HG03460 (cell line): ENCODE measurements around the gene PSMD10.

Experiments used
- ATAC-seq: cut with Tn5 transposase; IDR thresholded peaks from one replicate; pipeline ENCODE4 v1.9.1; 2021; ENCODE audit not compliant: unreplicated experiment

PSMD10 gene, protein sequence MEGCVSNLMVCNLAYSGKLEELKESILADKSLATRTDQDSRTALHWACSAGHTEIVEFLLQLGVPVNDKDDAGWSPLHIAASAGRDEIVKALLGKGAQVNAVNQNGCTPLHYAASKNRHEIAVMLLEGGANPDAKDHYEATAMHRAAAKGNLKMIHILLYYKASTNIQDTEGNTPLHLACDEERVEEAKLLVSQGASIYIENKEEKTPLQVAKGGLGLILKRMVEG

DNA sequence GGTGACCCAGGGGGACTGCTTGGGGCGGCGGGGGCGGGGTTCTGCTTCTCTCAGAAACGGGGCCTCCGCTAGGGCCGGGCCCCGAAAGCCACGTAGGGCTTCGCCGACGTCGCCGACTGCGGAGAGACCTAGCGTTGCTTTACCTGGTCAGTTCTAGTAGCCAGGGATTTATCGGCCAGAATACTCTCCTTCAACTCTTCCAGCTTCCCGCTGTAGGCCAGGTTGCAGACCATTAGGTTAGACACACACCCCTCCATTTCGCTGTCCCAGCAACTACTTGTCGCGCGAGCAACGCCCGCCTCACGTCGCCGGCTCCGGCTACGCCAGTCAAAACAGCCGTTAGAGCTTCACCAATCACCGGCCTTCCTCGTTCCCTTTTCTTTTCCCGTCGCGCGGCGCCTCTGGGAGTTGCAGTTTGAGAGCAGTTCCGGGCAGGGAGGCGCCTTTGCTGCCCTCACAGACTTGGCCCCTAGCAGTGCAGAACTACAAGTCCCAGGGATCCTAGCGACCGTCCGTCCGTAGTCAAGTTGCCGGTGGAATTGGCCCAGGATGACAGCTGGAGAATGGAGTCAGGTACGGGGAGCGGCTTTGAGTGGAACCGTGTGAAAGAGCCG, at the start of gene PSMD10, which contains the start of gene ATG4A:
Gene PSMD10, minus strand, starts transcription at position 279 of the 614 bp plus-strand sequence. Its CDS starts 22 bp downstream, at position 257.
Gene ATG4A, plus strand, starts transcription at position 515 of the 614 bp plus-strand sequence. Its CDS starts 49 bp downstream, at position 564.
- ATAC-seq, result peak; percentile 96

DNA sequence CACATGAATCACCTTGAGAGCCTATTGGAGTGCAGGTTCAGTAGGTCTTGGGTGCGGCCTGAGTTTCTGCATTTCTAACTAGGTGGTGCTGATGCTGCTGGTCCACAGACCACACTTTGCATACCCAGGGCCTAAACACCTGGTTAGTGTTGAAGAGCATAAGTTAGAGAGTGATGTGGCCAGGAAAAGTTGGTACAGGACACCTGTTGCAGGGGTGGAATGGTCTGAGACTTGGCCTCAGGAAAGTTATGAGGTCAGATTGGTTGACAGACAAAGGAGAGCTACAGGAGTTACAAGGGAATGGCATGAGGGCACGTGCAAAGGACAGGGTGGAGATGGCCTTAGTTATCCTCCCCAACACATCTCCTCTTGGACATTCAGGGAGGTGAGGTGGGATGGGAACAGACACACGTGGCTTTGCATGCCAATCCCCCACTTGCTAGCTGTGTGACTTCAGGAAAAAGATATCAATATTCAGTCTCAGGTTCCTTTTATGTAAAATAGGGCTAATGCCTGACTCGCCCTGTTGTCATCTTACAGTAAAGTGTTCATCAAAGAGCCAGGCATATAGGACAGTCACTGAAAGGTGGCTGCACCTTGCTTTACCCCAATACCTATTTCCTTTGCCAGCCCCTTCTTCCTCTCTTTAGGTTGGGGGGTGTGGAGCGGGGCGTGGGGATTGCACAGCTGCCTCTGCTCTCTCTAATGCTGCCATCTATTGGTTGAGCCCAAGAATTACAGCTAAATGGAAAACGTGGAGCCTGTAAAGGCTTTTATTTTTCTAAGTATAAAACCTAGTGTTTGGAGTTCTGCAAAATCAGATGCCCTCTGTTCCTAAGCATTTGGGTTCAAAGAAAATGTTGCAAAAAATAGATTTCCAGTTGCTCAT, 47.7 kb upstream of the PSMD10 start:
- no peak for ATAC-seq

DNA sequence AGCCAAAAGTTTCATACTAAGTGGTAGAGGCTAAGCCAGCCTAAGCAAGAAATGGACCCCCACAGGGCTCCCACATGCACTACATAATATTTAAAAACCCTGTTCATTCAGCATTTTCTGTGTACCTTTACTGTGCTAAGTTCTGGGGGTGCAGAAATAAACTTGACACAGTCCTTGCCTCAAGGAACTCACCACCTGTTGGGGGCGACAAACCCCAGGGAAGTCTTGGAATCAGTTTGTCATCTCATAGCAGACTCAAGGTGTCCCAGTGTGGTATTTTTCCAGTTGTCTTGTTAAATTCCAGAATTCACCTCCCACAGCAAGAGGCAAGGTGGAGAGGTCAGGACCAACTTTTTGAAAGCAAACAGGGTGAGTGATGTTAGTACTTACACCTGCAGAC, 43.4 kb upstream of the PSMD10 start:
- no peak for ATAC-seq

DNA sequence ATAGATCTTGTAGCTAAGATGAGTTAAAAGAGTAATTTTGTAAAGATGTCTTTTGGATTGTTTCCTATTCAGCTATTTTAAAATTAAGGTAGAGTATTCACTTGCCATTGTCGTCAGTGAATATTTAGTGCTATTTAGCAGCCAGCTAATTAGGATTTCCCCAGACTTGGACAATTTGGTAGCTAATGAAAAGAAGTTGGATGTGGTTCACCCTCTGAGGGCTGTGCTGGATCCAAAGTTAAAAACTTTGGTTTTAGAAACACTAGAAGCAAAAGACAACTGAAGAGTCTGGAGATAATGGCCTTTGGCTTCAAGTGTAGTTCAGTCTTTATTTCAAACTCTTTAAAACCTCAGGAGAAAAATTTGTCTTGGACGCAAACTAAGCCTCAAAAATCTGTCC, 41.5 kb upstream of the PSMD10 start:
- no peak for ATAC-seq

DNA sequence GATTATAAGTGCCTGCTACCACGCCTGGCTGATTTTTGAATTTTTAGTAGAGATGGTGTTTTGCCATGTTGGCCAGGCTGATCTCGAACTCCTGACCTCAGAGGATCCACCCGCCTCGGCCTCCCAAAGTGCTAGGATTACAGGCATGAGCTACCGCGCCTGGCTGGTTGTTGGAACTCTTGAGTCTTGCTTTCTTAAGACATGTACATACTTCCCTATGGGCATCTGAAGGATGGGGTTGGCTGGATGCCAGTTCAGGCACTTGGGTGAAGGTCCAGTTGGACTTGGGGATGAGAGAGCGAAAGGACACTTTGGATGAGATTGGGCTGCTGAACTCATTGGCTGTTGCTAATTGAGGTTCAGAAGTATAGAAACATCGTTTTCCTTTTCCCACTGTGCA, 40.7 kb upstream of the PSMD10 start:
- ATAC-seq, result no peak

DNA sequence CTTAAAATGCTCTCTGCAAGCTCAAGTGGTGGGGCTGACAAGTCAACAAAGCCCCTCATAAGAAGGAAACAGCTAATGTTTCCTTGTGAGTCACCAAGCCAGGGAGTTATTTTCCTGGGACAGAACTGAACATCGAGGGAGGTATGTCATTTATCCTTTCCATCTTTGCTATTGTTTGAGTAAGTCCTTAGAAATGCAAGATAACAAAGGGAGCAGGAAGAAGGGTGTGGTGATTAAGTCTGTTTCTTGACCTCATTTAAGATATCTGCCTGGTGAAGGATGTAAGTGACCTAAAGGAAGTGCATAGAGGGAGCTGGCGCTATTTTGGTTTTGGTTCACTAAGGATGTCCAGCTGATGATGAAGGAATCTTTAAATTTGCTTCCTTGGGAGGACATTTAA, 40.1 kb upstream of the PSMD10 start:
- no peak for ATAC-seq

DNA sequence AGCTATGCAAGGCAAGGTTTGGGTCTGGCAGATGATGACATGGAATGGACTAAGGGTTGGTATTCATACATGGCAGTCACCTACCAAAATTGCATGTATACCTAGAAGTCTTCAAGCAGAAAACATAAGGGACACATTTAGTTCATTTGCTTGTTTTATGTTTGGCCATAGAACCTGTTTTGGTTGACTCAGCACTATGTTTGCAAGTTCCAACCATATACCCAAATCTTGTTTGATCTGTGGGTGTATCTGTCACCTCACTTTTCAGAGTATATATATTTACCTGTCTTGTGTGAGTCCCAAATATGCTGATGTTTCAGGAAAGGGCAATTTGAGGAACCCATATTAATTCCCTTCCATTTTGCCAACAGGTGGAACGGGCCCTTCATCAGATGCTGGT, 39.5 kb upstream of the PSMD10 start:
- no peak for ATAC-seq

DNA sequence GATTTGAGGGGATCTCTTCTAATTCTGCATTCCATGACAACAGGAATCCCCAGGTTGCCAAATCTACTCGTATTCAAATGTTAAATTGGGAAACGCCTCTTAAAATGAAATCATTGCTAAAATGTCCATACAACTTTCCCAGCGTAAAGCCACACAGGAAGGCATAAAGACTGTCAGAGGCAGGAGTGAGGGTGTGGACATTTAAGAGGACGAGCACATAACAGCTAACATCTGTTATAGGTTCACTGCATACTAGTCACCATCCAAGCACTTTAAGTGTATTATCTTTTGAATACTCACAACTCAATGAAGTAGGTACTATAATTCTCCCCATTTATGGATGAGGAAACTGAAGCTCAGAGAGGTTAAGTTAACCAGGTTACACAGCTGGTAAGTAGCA, 35.8 kb upstream of the PSMD10 start:
- no peak for ATAC-seq

DNA sequence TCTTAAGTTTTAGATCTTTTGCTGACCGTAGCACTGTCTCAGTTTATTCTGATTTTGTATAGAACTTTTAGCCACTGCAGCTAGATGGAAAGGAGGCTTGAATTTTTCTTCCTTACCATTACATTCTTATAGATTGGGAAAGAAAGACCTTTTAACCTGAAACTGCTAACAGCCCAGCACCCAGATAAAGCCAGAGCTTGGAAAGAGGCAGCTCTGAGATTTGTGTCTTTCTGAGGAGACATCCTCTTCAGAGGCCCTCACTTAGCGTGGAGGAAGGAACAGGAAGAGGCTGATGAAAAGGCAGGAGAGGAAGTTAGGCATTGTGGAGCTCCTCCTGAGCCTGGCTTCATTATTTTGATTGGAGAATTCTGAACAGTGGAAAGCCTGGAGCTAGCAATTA, 35.3 kb upstream of the PSMD10 start:
- ATAC-seq, result no peak

DNA sequence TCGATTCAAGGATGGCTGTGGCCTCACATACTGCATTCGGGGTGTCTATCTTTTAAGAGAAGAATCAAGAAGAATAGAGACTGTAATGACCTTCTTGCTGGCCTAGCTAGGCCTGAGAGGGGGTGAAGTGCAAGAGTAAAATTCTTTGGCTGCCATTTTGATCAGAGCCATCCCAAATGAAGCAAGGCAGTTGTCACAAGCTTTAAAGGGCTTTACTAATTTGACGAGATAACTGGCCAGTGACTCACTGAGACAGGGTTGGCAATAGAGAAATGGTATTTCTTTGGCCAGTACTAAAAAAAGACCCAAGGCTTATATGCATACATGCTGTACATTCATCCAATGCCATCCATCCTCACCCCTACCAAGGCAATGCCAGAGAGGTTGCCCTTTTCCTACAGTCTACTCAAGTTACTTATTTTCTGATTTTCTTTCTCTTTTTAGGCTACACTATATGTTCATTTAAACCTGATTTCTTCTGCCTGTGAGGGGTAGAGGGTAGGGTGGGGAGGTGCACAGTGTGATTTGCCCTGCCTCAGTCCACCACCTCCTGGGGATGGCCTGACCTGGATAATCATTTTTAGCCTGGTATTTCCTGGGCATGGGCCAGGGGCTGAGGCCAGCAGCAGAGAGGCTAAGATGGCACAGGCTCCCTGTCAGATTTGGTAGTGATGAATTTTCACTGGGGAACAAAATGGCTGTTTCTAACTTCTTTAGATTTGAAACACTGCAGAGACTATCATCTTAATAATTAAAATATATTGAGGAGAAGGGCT, 32.4 kb upstream of the PSMD10 start:
- ATAC-seq, result no peak

DNA sequence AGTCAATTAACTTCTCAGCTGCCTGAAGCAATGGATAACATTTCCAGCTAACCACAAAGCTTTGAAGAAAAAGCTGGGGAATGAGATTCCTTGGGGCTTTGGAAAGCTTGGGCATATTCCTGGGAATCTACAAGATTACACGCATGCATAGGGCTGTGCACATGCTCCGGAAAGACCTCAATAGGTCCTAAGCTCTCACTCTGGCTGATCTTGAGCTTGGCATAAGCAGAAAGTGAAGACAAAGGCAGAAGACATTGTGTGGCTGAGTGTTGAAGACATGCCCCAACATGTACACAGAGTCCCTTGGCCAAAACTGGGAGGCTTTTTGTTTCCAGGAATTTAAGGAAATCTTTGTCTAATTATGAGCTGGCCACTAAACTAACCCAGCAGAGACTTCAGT, 31.4 kb upstream of the PSMD10 start:
- no peak for ATAC-seq

DNA sequence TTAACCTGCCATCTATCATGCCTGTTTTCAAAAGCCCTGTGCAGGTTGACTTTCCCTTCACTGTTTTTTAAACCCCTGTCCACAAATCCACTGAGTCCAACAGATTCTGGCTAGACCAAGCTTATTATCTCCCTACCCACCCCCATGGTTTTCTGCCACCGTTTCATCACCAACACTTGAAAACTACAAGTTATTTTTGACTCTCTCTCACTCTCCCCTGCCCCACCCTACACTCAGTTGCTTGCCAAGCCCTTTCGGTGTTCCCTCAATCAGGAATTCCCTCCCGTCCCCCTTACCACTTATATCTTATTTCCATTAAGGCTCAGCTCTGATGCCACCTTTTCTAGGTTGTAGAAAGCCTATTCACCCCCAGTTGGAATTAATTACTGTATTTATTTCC, 29.9 kb upstream of the PSMD10 start:
- no peak for ATAC-seq

DNA sequence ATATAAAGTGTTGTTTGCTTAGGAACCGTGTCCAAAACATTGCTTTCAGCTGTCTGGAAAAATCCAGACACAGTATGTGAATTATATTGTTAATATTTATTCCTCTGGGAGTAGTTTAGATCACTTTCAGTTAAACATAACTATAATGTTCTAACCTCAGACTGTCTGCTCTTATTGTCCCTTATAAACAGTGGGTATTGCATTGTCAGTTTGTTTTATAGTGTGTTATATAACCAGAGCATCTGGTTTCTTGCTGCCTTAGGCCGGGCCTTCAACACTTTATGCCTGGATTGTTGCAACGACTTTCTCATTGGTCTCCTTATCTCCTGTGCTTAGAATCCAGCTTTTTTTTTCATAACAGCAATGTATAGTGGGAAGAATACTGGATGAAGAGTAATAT, 26.6 kb upstream of the PSMD10 start:
- no peak for ATAC-seq

DNA sequence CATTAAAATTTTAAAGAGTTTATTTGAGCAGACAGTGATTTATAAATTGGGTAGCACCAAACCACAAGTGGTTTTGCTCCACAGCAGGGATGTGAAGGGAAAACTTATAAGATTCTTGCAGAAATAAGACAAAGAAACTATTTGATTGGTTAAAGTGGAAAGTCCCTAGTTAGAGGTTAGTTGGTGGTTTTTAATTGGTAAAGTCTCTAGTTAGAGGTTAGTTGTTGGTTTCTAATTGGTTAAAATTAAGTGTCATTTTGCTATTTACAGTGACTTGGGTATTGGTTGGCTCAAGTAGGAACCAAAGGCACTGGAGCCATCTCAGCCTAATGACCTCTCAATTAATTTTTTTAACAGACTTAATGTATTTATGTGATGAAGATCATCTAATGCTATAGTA, 23.2 kb upstream of the PSMD10 start:
- no peak for ATAC-seq

DNA sequence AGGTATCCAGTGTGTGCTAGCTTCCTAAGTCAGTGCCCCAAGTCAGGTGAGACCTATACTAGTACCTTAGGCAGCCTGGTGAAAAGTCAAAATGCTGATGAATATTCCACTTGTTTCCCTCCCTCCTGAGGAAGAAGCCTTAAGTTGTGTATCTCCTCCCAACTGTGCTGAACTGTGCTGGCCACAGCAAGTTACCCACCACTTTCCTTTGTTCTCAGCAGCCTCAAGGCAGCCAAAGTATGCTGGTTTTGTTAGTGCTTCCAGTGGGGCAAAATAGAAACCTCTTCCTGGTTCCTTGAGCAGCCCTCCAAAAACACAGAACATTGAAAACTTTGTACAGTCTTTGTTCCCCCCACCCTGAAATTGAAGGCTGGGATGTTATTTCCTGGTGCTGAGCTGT, 14.1 kb upstream of the PSMD10 start:
- ATAC-seq, result no peak

DNA sequence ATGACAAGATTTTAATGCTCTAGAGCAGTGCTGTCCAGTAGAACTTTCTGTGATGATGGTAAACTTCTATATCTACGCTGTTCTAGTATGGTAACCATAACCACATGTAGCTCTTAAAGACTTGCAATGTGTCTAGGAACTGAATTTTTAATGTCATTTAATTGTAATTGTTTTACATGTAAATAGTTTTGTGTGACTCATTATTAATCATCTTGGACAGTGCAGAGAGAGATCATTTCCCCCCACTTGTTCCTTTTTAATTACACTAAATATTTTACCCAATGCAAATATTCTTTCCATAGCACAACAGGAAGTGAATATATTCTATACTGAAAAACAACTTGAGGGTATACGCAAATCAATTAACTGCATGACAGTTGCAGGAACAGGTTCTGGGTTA, 6.0 kb upstream of the PSMD10 start:
- no peak for ATAC-seq

DNA sequence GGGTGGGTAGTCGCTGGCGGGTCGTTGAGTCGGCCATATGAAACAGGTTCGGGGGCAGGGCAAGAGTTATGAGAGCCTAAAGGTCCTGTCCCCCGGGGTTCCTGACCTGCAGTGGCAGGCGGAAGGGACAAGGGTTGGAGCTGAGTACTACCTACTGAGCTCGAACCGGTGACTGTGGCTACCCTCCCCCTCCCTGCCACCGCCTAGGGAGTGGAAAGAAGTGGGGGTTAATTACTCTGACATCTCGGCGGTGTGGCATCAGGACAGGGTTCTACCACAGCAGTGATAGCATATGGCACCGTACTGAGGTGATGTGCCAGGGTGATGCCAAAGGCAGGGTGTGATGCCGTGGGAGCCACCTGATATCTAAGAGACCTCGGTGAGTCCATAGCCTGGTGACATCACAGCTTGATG, 543 bp upstream of the PSMD10 start:
- peak; percentile 45 for ATAC-seq

DNA sequence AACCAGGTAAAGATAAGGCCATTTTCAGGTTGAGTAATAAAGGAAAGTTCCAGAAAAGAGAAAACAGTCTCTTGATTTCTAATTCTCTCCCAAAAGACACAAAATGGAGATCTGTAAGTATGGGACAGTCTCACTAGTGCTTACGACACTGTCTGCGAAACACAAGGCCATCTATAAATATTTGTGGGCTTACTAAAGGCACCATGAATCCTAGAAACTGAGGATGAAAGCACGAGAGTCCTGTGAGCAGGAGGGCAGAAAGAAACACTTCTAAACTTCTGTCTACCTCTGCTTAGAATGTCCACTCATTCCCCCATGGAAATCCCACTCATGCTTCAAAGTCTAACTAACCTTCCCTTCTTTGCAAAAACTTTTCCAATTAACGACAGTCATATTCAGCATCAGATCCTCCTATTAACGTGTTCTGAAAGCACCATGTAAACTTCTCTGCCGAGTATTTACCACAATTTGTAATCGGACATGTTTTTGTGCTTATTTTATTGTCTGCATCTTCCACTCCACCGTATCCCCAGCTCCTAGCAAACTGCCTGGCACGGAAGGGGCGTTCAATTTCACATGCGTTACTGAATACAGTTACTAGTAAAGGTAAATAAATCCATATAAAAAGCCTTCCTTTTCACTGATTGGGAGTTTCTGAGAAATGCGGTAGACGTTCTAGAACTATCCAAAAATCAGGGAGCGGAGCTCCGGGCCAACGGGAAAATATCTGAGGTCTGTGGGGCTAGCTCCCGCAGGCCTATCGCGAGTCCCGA, 665 bp downstream of the PSMD10 start:
- ATAC-seq, result peak; percentile 1

DNA sequence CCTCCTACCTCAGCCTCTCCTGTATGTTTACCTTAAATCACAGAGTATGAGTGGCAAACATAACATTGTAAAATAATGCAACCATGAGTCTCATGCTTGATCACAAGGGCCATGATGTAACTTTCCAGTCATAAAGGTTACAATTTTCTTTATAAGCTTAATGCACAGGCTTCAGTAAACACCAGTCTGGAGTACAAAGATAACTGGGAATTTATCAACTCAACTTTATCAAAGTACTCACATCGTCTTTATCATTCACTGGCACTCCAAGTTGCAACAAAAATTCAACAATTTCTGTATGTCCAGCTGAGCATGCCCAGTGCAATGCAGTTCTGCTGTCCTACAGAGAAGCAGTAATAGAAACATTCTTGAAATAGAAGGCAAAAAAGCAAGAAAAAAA, 2.8 kb downstream of the PSMD10 start:
- ATAC-seq, result no peak

DNA sequence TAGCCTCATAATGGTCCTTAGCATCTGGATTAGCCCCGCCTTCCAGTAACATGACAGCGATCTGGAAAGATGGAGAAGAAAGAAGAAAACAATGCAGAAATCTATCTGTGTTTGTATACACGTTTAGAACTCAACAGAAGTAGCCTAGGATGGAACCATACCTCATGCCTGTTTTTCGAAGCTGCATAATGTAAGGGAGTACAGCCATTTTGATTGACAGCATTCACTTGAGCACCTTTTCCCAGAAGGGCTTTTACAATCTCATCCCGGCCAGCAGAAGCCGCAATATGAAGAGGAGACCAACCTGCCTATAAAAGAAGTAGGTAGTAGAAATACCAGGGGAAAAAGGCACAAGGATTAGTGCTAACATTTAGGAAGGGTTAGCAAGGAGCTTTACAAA, 3.5 kb downstream of the PSMD10 start:
- ATAC-seq, result no peak
